Fibroblast of lung (primary cell): ENCODE results near the gene TOX2.

Experiments
- EZH2 ChIP-seq: IDR thresholded peaks from 2 replicates; pipeline ENCODE4 v1.5.1; 2012; ENCODE audit warnings: low read length, control low read depth, mild to moderate bottlenecking; ENCODE audit errors: missing control alignments
- TF ChIP-seq, protein P1 (sequence below), 2 donors: IDR thresholded peaks in 1 of 2; conservative IDR thresholded peaks in 1 of 2; 1 replicate in 1 of 2; 2 replicates in 1 of 2; pipeline ENCODE4 v1.5.1; 2011 to 2012; ENCODE audit warnings: low read length in 2 of 2, control low read depth in 1 of 2, inconsistent platforms in 1 of 2, low read depth in 1 of 2, mild to moderate bottlenecking in 1 of 2

DNA sequence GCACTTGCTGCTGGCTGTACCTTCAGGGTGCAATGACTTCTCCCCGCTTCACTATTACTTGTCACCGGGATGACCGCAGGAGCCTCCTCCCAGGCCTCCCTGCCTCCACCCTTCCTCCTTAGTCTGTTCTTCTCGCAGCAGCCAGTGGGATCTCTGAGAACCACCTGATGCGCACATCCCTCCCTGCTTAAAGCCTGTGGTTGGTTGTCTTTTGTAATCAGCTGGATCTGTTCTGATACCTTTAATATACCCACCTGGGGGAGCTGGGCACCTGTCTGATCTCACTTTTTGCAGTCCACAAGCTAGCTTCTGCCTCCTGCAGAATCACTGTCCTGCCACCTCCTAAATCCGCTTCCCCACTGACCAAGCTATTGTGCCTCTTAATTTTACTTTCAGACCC is 34.6 kb downstream of the TOX2 start:
- TF ChIP-seq, protein P1, sequence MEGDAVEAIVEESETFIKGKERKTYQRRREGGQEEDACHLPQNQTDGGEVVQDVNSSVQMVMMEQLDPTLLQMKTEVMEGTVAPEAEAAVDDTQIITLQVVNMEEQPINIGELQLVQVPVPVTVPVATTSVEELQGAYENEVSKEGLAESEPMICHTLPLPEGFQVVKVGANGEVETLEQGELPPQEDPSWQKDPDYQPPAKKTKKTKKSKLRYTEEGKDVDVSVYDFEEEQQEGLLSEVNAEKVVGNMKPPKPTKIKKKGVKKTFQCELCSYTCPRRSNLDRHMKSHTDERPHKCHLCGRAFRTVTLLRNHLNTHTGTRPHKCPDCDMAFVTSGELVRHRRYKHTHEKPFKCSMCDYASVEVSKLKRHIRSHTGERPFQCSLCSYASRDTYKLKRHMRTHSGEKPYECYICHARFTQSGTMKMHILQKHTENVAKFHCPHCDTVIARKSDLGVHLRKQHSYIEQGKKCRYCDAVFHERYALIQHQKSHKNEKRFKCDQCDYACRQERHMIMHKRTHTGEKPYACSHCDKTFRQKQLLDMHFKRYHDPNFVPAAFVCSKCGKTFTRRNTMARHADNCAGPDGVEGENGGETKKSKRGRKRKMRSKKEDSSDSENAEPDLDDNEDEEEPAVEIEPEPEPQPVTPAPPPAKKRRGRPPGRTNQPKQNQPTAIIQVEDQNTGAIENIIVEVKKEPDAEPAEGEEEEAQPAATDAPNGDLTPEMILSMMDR (conservative IDR thresholded peaks at IDR 0.05 in 1 of 2, IDR thresholded peaks at IDR 0.05 in 1 of 2; ENCODE audit: low read depth in 1 of 2, low read length in 2 of 2), result no peak
- TF ChIP-seq EZH2, result no peak
